Tibial nerve (tissue), 3 donors: ENCODE measurements around the gene KANTR.

Experiments used
- CTCF ChIP-seq, 5 experiments: fragments of 200-600 bp in 3 of 5; fragments of 450-650 bp in 2 of 5; sonication (generic) in 3 of 5; IDR thresholded peaks; one replicate each; pipeline ENCODE4 v1.5.1; 2016 to 2019; ENCODE audit warnings: antibody characterized with exemption in 5 of 5, mild to moderate bottlenecking in 3 of 5, moderate library complexity in 2 of 5
- POLR2A ChIP-seq, 2 donors: fragments of 450-650 bp; IDR thresholded peaks; one replicate each; pipeline ENCODE4 v1.6.1; 2017; ENCODE audit warnings: antibody characterized with exemption in 2 of 2, mild to moderate bottlenecking in 2 of 2, moderate library complexity in 2 of 2

- TF ChIP-seq CTCF (IDR thresholded peaks at IDR 0.05) (no peak), POLR2A (IDR thresholded peaks at IDR 0.05) (no peak)
Measured at GRCh38 chrX:53050841-53051240, 43.1 kb upstream of the KANTR start.
